ENCODE measurements around the gene TMEM270. TPM values are rescaled to one million over a fixed set of nuclear protein-coding genes. Genes with fewer than 3 reads are reported as not detected.

TMEM270 gene
- total RNA-seq, 1 donor from 2014 or later: not detected

- intact Hi-C loops (cut with DNase I): loop anchor here (10.0 kb wide), 1 partner anchor 334 kb away; no protein-coding TSS in a partner anchor
- no peak overlapping the region for H3K27ac ChIP-seq
- ATAC-seq (peak; percentile 63), DNase-seq (no peak)
- H3K36me3 ChIP-seq: no peaks in the 10 kb centered on the region
- TF ChIP-seq CTCF (IDR thresholded peaks at IDR 0.05): no peak
- no peaks in the 10 kb centered on the region for H3K27me3 ChIP-seq
- no peaks in the 10 kb centered on the region for H3K9me3 ChIP-seq
- no peak overlapping the region for H3K4me3 ChIP-seq
- H3K4me1 ChIP-seq: peaks cover 7% of the 10 kb centered on the region
Measured at GRCh38 chr7:73850781-73851207, 10.2 kb upstream of the TMEM270 start.

- peak; percentile 73 for ATAC-seq
- Histone ChIP-seq H3K36me3 (no peaks in the 10 kb centered on the region), H3K4me3 (no peak overlapping the region), H3K9me3 (no peaks in the 10 kb centered on the region), H3K27ac (peak overlapping the region; percentile 47), H3K4me1 (peaks cover 7% of the 10 kb centered on the region), H3K27me3 (no peaks in the 10 kb centered on the region)
- intact Hi-C loops (cut with DNase I): loop anchor here (10.0 kb wide), 1 partner anchor 333 kb away; no protein-coding TSS in a partner anchor
- no peak for DNase-seq
- TF ChIP-seq CTCF (IDR thresholded peaks at IDR 0.05): no peak
Measured at GRCh38 chr7:73851410-73852338, 9.3 kb upstream of the TMEM270 start.

- intact Hi-C loops (cut with DNase I): loop anchor here (10.0 kb wide), 1 partner anchor 332 kb away; no protein-coding TSS in a partner anchor
- TF ChIP-seq CTCF (IDR thresholded peaks at IDR 0.05): no peak
- ATAC-seq (no peak), DNase-seq (no peak)
- peaks cover 4% of the 10 kb centered on the region for H3K27me3 ChIP-seq
- H3K4me3 ChIP-seq: no peak overlapping the region
- H3K27ac ChIP-seq: no peak overlapping the region
- no peaks in the 10 kb centered on the region for H3K9me3 ChIP-seq
- peaks cover 7% of the 10 kb centered on the region for H3K4me1 ChIP-seq
- no peaks in the 10 kb centered on the region for H3K36me3 ChIP-seq
Measured at GRCh38 chr7:73852500-73852899, 8.5 kb upstream of the TMEM270 start.

- no peak for ATAC-seq
- TF ChIP-seq CTCF (IDR thresholded peaks at IDR 0.05): no peak
Measured at GRCh38 chr7:73856941-73857340, 4.0 kb upstream of the TMEM270 start.

GRCh38 chr7:73858807-73859206 lies 2.2 kb upstream of the TMEM270 start:
- no peak overlapping the region for H3K27ac ChIP-seq
- intact Hi-C loops (cut with DNase I): loop anchor here (5.0 to 10.0 kb wide), 2 partner anchors 47 to 326 kb away; no protein-coding TSS in a partner anchor
- H3K27me3 ChIP-seq: peaks cover 4% of the 10 kb centered on the region
- no peaks in the 10 kb centered on the region for H3K4me1 ChIP-seq
- ATAC-seq (no peak), DNase-seq (no peak)
- H3K9me3 ChIP-seq: no peaks in the 10 kb centered on the region
- H3K36me3 ChIP-seq: no peaks in the 10 kb centered on the region
- no peak overlapping the region for H3K4me3 ChIP-seq
- no peak for TF ChIP-seq CTCF (IDR thresholded peaks at IDR 0.05)

More at GRCh38 chr7:73856941-73857340, 4.0 kb upstream of the TMEM270 start:
- no peak for DNase-seq
- Histone ChIP-seq H3K36me3 (no peaks in the 10 kb centered on the region), H3K27me3 (peaks cover 4% of the 10 kb centered on the region), H3K4me3 (no peak overlapping the region), H3K27ac (no peak overlapping the region), H3K9me3 (no peaks in the 10 kb centered on the region), H3K4me1 (no peaks in the 10 kb centered on the region)
- intact Hi-C loops (cut with DNase I): loop anchor here (5.0 to 10.0 kb wide), 2 partner anchors 45 to 328 kb away; no protein-coding TSS in a partner anchor
